GM12874 (cell line): ENCODE measurements around the gene RIMS4.

ENCODE experiments used
- CTCF ChIP-seq: IDR thresholded peaks from 2 replicates; pipeline ENCODE4 v1.5.1; 2011; ENCODE audit warnings: low read depth, mild to moderate bottlenecking, control low read depth, low read length, moderate library complexity; ENCODE audit not compliant: insufficient read depth

RIMS4 gene

GRCh38 chr20:44803383-44803941 is 6.9 kb downstream of the RIMS4 start:
- no peak for TF ChIP-seq CTCF

GRCh38 chr20:44802702-44803101 is 7.6 kb downstream of the RIMS4 start:
- TF ChIP-seq CTCF, result no peak

- TF ChIP-seq CTCF, result peak; percentile 26; the same call in 1 of the 2 replicates
Observed at GRCh38 chr20:44800391-44801046, 9.8 kb downstream of the RIMS4 start.

- no peak for TF ChIP-seq CTCF
Observed at GRCh38 chr20:44799691-44800090, 10.7 kb downstream of the RIMS4 start.

- TF ChIP-seq CTCF, result no peak
Observed at GRCh38 chr20:44796758-44797457, 13.4 kb downstream of the RIMS4 start.

- no peak for TF ChIP-seq CTCF
Observed at GRCh38 chr20:44796311-44796710, 14.0 kb downstream of the RIMS4 start.

GRCh38 chr20:44795836-44796235 is 14.5 kb downstream of the RIMS4 start:
- no peak for TF ChIP-seq CTCF
